A549 (cell line): ENCODE measurements around the gene ALDH3B2. TPM values are rescaled to one million over a fixed set of nuclear protein-coding genes. Genes with fewer than 3 reads are reported as not detected.
"Not testable (repeated sequence)": the region's sequence is repeated elsewhere in the genome, so short reads cannot be mapped to it uniquely, and the experiment has no call there.

ENCODE experiments used
- ATAC-seq, 2 experiments: fragments of 200-7000 bp in 1 of 2; fragments of >200 bp in 1 of 2; cut with Nextera tagmentation in 1 of 2; cut with Tn5 transposase in 1 of 2; 3 replicates each; pipeline versions ENCODE4 v1.8.0 to v1.9.1; 2018 to 2020; ENCODE audit warnings: mild to moderate bottlenecking in 1 of 2, moderate library complexity in 1 of 2
- CTCF ChIA-PET: fragments of 300-600 bp; sonication (Branson Sonifier 250); formaldehyde crosslinking; extraction: SDS; loops from one replicate; lab custom pipeline; 2021; ENCODE audit warnings: antibody characterized with exemption, inconsistent platforms; lab: Yijun Ruan, JAX
- POLR2A ChIA-PET: fragments of 350-600 bp; formaldehyde crosslinking; extraction: SDS; loops from one replicate; lab custom pipeline; 2021; ENCODE audit warnings: antibody characterized with exemption, inconsistent platforms; lab: Yijun Ruan, JAX
- DNase-seq, 2 experiments: peaks; one replicate each; pipeline versions ENCODE4 v3.0.0 to v3.0.0-alpha.2; 2011 to 2016; ENCODE audit warnings: low read depth in 1 of 2, low spot score in 1 of 2
- FAIRE-seq: peaks from 2 replicates; lab custom pipeline; 2011; peaks lifted over from hg19 to GRCh38; lab: Jason Lieb, UNC
- H3K27ac ChIP-seq, 2 experiments: fragments of >200 bp; sonication (Bioruptor Twin); formaldehyde crosslinking; 3 replicates each; pipeline ENCODE4 v1.5.1; 2016 to 2017
- H3K4me1 ChIP-seq: fragments of >200 bp; sonication (Bioruptor Twin); formaldehyde crosslinking; 3 replicates; pipeline ENCODE4 v1.6.1; 2016
- H3K4me2 ChIP-seq: fragments of >200 bp; sonication (Bioruptor Twin); formaldehyde crosslinking; 3 replicates; pipeline ENCODE4 v1.6.1; 2016
- H3K4me3 ChIP-seq: fragments of >200 bp; sonication (Bioruptor Twin); formaldehyde crosslinking; 3 replicates; pipeline ENCODE4 v1.5.1; 2016
- H3K9me3 ChIP-seq: fragments of >200 bp; sonication (Bioruptor Twin); formaldehyde crosslinking; 3 replicates; pipeline ENCODE4 v1.6.1; 2016
- BHLHE40 ChIP-seq: IDR thresholded peaks from 2 replicates; pipeline ENCODE4 v1.6.1; 2012; ENCODE audit warnings: low read depth, low read length, inconsistent platforms
- CBX2 ChIP-seq: fragments of 200-600 bp; sonication (generic); IDR thresholded peaks from 2 replicates; pipeline ENCODE4 v1.6.1; 2016; ENCODE audit warnings: low read depth, mild to moderate bottlenecking, borderline replicate concordance
- CHD2 ChIP-seq: fragments of 150-350 bp; IDR thresholded peaks from 2 replicates; pipeline ENCODE4 v1.6.1; 2014; ENCODE audit warnings: low read length; ENCODE audit not compliant: partially characterized antibody
- EHMT2 ChIP-seq: fragments of 200-600 bp; sonication (generic); IDR thresholded peaks from 2 replicates; pipeline ENCODE4 v1.6.1; 2016; ENCODE audit warnings: antibody characterized with exemption, low read depth, mild to moderate bottlenecking, moderate library complexity
- FOSB ChIP-seq: fragments of 250-450 bp; sonication (Bioruptor Pico); IDR thresholded peaks from 2 replicates; pipeline ENCODE4 v1.5.0; 2020; ENCODE audit warnings: mild to moderate bottlenecking, moderate library complexity
- FOSL2 ChIP-seq, 2 experiments: fragments of 450-650 bp in 1 of 2; fragments of >200 bp in 1 of 2; sonication (Bioruptor Twin) in 1 of 2; formaldehyde crosslinking; IDR thresholded peaks; 2 replicates each; pipeline versions ENCODE4 v1.5.0 to v1.6.1; 2016 to 2020; ENCODE audit warnings: mild to moderate bottlenecking in 1 of 2, moderate library complexity in 1 of 2
- HES2 ChIP-seq: fragments of >200 bp; sonication (Bioruptor Twin); formaldehyde crosslinking; IDR thresholded peaks from 2 replicates; pipeline ENCODE4 v1.6.1; 2016
- HEYL ChIP-seq: fragments of 250-450 bp; sonication (Bioruptor Pico); IDR thresholded peaks from 2 replicates; pipeline ENCODE4 v1.8.0; 2021; ENCODE audit warnings: mild to moderate bottlenecking, moderate library complexity
- KDM5A ChIP-seq: fragments of 200-600 bp; sonication (generic); IDR thresholded peaks from 2 replicates; pipeline ENCODE4 v1.6.1; 2016; ENCODE audit warnings: antibody characterized with exemption, mild to moderate bottlenecking
- PHF8 ChIP-seq: fragments of 200-600 bp; sonication (generic); IDR thresholded peaks from 2 replicates; pipeline ENCODE4 v1.6.1; 2016; ENCODE audit warnings: low read depth, mild to moderate bottlenecking, antibody characterized with exemption, moderate library complexity, borderline replicate concordance
- RNF2 ChIP-seq: fragments of 200-600 bp; sonication (generic); IDR thresholded peaks from 2 replicates; pipeline ENCODE4 v1.6.1; 2016; ENCODE audit warnings: low read depth, mild to moderate bottlenecking, antibody characterized with exemption, moderate library complexity, borderline replicate concordance
- USF2 ChIP-seq: fragments of 450-650 bp; IDR thresholded peaks from 2 replicates; pipeline ENCODE4 v1.6.1; 2014; ENCODE audit warnings: antibody characterized with exemption
- ZFP36 ChIP-seq: fragments of 450-650 bp; IDR thresholded peaks from 2 replicates; pipeline ENCODE4 v1.6.1; 2014; ENCODE audit warnings: borderline replicate concordance; ENCODE audit not compliant: partially characterized antibody
- WGBS: methylation state at CpG from one replicate; pipeline ENCODE4 v1.1.6; 2017; ENCODE audit errors: missing lambda C conversion rate; 5-methylcytosine and 5-hydroxymethylcytosine counted together
- polyA plus RNA-seq, 4 experiments: library from polyadenylated mRNA; depleted of rRNA in 3 of 4; stranded (reverse); fragments of >200 nt; fragmentation: RNase III in 1 of 4; extraction: RNeasy Plus Mini Kit Qiagen cat#74134 plus additional on column Dnase treatment in 1 of 4; gene quantifications; 2 replicates in 3 of 4; 3 replicates in 1 of 4; pipeline ENCODE4 v1.2.3, GENCODE V29; 2011 to 2017
- TF ChIP-seq, protein P1 (sequence below): fragments of 150-350 bp; IDR thresholded peaks from 2 replicates; pipeline ENCODE4 v1.6.1; 2014; ENCODE audit warnings: low read depth, mild to moderate bottlenecking, low read length
- TF ChIP-seq, protein P2 (sequence below): fragments of 200-600 bp; sonication (generic); IDR thresholded peaks from 2 replicates; pipeline ENCODE4 v1.6.1; 2016; ENCODE audit warnings: antibody characterized with exemption, mild to moderate bottlenecking, moderate library complexity
- TF ChIP-seq, protein P3 (sequence below): fragments of >200 bp; sonication (Bioruptor Twin); formaldehyde crosslinking; IDR thresholded peaks from 3 replicates; pipeline ENCODE4 v1.6.1; 2016

The ALDH3B2 gene
- polyA plus RNA-seq, 2 of the 4 experiments (the other 2 are of a cell fraction) = not detected

DNA sequence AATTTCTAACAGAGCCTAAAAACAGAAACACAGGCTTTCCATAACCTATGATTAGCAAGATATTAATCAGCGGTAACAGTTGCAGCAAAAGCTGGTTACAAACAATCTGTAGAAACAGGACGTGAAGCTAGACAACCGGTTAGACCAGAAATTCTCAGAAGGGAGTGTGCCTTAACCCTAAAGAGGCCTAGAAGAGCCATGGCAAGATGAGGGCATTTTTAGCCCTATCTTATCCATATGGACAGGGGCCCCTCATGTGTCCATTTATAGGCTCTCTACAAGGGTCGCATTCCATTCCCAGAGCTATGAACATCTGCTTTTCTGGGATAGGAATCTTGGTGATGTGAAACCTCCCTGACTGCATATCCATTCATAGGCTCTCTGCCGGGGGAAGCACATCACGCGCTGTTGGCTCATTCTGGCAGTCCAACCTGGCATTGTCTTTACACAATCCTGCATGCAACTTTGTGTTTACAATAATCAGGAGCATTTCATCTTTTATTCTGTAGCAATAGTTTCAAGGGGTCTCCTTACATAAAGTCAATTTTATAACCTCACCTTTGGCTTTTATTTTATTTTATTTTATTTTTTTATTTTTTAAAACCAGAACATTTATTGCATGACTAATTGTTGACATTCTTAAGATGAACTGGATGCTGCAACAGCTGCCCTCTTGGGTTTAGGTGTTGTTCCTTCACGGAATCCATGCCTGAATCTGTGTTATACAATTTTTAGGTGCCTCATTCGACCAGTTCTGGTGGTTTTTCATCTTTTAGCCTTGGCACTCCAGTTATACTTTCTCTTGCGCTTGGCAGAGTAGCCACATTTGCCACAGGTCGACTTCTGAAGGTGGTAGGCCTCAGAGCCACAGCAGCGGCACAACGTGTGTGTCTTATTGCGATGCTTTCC is 8.0 kb upstream of the ALDH3B2 start:
- DNase-seq, FAIRE-seq, H3K9me3 ChIP-seq, H3K27ac ChIP-seq, H3K4me3 ChIP-seq, ATAC-seq, H3K4me1 ChIP-seq, POLR2A ChIA-PET, H3K4me2 ChIP-seq: not testable (repeated sequence)
- CTCF ChIA-PET = interaction anchor here (1.3 to 1.5 kb wide), 2 partner anchors 34 to 53 kb away, joined by 4 read pairs; partner anchors contain the start of gene NUDT8
- 66% methylated on average over 14 of the region's 14 CpGs for WGBS

GRCh38 chr11:67680696-67681470 is 6.5 kb upstream of the ALDH3B2 start:
- DNase-seq (no peak), FAIRE-seq (no peak), ATAC-seq (no peak)
- no peak overlapping the region for H3K27ac ChIP-seq
- ChIA-PET POLR2A (no interaction called here), CTCF (interaction anchor here (1.3 to 1.5 kb wide), 3 partner anchors 32 to 51 kb away, joined by 3 to 4 read pairs (median 4); partner anchors contain the start of gene NUDT8)
- WGBS = 43% methylated on average over 3 of the region's 3 CpGs
- no peak overlapping the region for H3K4me2 ChIP-seq
- TF ChIP-seq USF2 (no peak), CBX2 (no peak), ZFP36 (no peak), FOSB (CRISPR knock-in tag) (no peak), KDM5A (no peak), PHF8 (no peak), EHMT2 (no peak)
- TF ChIP-seq, protein P1, sequence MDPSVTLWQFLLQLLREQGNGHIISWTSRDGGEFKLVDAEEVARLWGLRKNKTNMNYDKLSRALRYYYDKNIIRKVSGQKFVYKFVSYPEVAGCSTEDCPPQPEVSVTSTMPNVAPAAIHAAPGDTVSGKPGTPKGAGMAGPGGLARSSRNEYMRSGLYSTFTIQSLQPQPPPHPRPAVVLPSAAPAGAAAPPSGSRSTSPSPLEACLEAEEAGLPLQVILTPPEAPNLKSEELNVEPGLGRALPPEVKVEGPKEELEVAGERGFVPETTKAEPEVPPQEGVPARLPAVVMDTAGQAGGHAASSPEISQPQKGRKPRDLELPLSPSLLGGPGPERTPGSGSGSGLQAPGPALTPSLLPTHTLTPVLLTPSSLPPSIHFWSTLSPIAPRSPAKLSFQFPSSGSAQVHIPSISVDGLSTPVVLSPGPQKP = no peak
- TF ChIP-seq, protein P2, sequence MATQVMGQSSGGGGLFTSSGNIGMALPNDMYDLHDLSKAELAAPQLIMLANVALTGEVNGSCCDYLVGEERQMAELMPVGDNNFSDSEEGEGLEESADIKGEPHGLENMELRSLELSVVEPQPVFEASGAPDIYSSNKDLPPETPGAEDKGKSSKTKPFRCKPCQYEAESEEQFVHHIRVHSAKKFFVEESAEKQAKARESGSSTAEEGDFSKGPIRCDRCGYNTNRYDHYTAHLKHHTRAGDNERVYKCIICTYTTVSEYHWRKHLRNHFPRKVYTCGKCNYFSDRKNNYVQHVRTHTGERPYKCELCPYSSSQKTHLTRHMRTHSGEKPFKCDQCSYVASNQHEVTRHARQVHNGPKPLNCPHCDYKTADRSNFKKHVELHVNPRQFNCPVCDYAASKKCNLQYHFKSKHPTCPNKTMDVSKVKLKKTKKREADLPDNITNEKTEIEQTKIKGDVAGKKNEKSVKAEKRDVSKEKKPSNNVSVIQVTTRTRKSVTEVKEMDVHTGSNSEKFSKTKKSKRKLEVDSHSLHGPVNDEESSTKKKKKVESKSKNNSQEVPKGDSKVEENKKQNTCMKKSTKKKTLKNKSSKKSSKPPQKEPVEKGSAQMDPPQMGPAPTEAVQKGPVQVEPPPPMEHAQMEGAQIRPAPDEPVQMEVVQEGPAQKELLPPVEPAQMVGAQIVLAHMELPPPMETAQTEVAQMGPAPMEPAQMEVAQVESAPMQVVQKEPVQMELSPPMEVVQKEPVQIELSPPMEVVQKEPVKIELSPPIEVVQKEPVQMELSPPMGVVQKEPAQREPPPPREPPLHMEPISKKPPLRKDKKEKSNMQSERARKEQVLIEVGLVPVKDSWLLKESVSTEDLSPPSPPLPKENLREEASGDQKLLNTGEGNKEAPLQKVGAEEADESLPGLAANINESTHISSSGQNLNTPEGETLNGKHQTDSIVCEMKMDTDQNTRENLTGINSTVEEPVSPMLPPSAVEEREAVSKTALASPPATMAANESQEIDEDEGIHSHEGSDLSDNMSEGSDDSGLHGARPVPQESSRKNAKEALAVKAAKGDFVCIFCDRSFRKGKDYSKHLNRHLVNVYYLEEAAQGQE = no peak
- H3K9me3 ChIP-seq = 0 out of 3 replicates have a peak, but pooled peaks cover 5% of the 10 kb centered on the region
- H3K4me1 ChIP-seq = no peaks in the 10 kb centered on the region
- H3K4me3 ChIP-seq = no peak overlapping the region

- POLR2A ChIA-PET = no interaction called here
- no peaks in the 10 kb centered on the region for H3K4me1 ChIP-seq
- CTCF ChIA-PET = interaction anchor here (0.8 to 5.9 kb wide), 8 partner anchors 10 to 61 kb away, joined by 3 to 41 read pairs (median 4); no protein-coding TSS in a partner anchor
- peaks cover 10% of the 10 kb centered on the region for H3K9me3 ChIP-seq
- DNase-seq = no peak
- WGBS = 58% methylated on average over 12 of the region's 12 CpGs
- ATAC-seq = no peak
- no peak for FAIRE-seq
- H3K4me3 ChIP-seq = no peak overlapping the region
- H3K27ac ChIP-seq = no peak overlapping the region
- H3K4me2 ChIP-seq = no peak overlapping the region
- TF ChIP-seq HES2 (no peak), ZFP36 (no peak), HEYL (CRISPR knock-in tag) (no peak), PHF8 (no peak), RNF2 (no peak), BHLHE40 (no peak), CHD2 (no peak), FOSL2 (IDR thresholded peaks at IDR 0.05) (no peak), FOSL2 (CRISPR knock-in tag; IDR thresholded peaks at IDR 0.05) (no peak), KDM5A (no peak)
- TF ChIP-seq, protein P3, sequence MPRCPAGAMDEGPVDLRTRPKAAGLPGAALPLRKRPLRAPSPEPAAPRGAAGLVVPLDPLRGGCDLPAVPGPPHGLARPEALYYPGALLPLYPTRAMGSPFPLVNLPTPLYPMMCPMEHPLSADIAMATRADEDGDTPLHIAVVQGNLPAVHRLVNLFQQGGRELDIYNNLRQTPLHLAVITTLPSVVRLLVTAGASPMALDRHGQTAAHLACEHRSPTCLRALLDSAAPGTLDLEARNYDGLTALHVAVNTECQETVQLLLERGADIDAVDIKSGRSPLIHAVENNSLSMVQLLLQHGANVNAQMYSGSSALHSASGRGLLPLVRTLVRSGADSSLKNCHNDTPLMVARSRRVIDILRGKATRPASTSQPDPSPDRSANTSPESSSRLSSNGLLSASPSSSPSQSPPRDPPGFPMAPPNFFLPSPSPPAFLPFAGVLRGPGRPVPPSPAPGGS = no peak
Measured at GRCh38 chr11:67675058-67675747, 780 bp upstream of the ALDH3B2 start.
